A673 (cell line): ENCODE data around the gene PRICKLE3. TPM values are rescaled to one million over a fixed set of nuclear protein-coding genes. Genes with fewer than 3 reads are reported as not detected.

Experiments
- BruUV-seq: library from RNA; stranded (reverse); fragments of 400-500 nt; replicated peaks from 2 replicates; lab custom pipeline; 2021; lab: Mats Ljungman, UMichigan
- CTCF ChIA-PET: fragments of 300-600 bp; sonication (Branson Sonifier 250); formaldehyde crosslinking; loops from one replicate; lab custom pipeline; 2022; ENCODE audit warnings: antibody characterized with exemption; lab: Charles Lee
- POLR2A ChIA-PET: fragments of 300-600 bp; sonication (Branson Sonifier 250); formaldehyde crosslinking; loops from one replicate; lab custom pipeline; 2022; ENCODE audit warnings: antibody characterized with exemption; ENCODE audit not compliant: low non-redundant PET; lab: Charles Lee
- DNase-seq: peaks from one replicate; pipeline ENCODE4 v3.0.0-alpha.2; 2015; ENCODE audit warnings: low spot score
- H3K27ac ChIP-seq: fragments of 200-600 bp; sonication (generic); 2 replicates; pipeline ENCODE4 v1.5.1; 2016; ENCODE audit warnings: mixed run types, low read depth, mild to moderate bottlenecking, mixed read lengths, antibody characterized with exemption, low read length; ENCODE audit not compliant: poor library complexity, severe bottlenecking
- H3K27me3 ChIP-seq: fragments of 200-600 bp; sonication (generic); replicated peaks from 2 replicates; pipeline ENCODE4 v1.6.1; 2017; ENCODE audit warnings: mixed run types, low read depth, mild to moderate bottlenecking, mixed read lengths, antibody characterized with exemption, low read length; ENCODE audit not compliant: insufficient read depth, poor library complexity
- H3K36me3 ChIP-seq: fragments of 200-600 bp; sonication (generic); 2 replicates; pipeline ENCODE4 v1.6.1; 2016; ENCODE audit warnings: mixed run types, mild to moderate bottlenecking, mixed read lengths, antibody characterized with exemption, low read length; ENCODE audit not compliant: insufficient read depth, poor library complexity, severe bottlenecking
- H3K4me1 ChIP-seq: fragments of 200-600 bp; sonication (generic); 2 replicates; pipeline ENCODE4 v1.6.1; 2017; ENCODE audit warnings: mixed run types, mild to moderate bottlenecking, mixed read lengths, antibody characterized with exemption, low read length; ENCODE audit not compliant: insufficient read depth, poor library complexity, severe bottlenecking
- H3K4me3 ChIP-seq: fragments of 200-600 bp; sonication (generic); 2 replicates; pipeline ENCODE4 v1.5.1; 2016; ENCODE audit warnings: low read depth, mixed run types, mild to moderate bottlenecking, mixed read lengths, low read length; ENCODE audit not compliant: poor library complexity, severe bottlenecking
- H3K9me3 ChIP-seq: fragments of 200-600 bp; sonication (generic); 2 replicates; pipeline ENCODE4 v1.6.1; 2016; ENCODE audit warnings: mixed run types, low read depth, mild to moderate bottlenecking, mixed read lengths, antibody characterized with exemption, low read length; ENCODE audit not compliant: poor library complexity, severe bottlenecking
- CTCF ChIP-seq: fragments of 300-800, 200-600 bp; sonication (generic); conservative IDR thresholded peaks from 2 replicates; pipeline ENCODE4 v1.5.1; 2017; ENCODE audit warnings: low read depth, mild to moderate bottlenecking, antibody characterized with exemption, low read length, moderate library complexity, mixed read lengths
- EZH2 ChIP-seq: fragments of 200-600 bp; sonication (generic); IDR thresholded peaks from 2 replicates; pipeline ENCODE4 v1.6.1; 2017; ENCODE audit warnings: borderline replicate concordance, low read depth, mild to moderate bottlenecking, mixed read lengths, antibody characterized with exemption, low read length; ENCODE audit not compliant: poor library complexity, severe bottlenecking
- intact Hi-C: fragments of 100-400 bp; cut with micrococcal nuclease; formaldehyde crosslinking; loops from one replicate; pipeline ENCODE4 v1.10.0; 2022; ENCODE audit not compliant: unreplicated experiment
- total RNA-seq: library from RNA; stranded (reverse); gene quantifications from 2 replicates; pipeline ENCODE4 v1.2.3, GENCODE V29; 2021

The PRICKLE3 gene
- total RNA-seq, 1 experiment from 2014 or later, result 4.8 TPM

GRCh38 chrX:49177873-49178480 lies 8.2 kb downstream of the PRICKLE3 start:
- POLR2A ChIA-PET, result no interaction called here
- CTCF ChIA-PET, result no interaction called here

GRCh38 chrX:49177338-49177833 lies 8.8 kb downstream of the PRICKLE3 start:
- intact Hi-C loops, result no loop called here
- ChIA-PET CTCF (no interaction called here), POLR2A (no interaction called here)
- no peak for DNase-seq
- Histone ChIP-seq H3K36me3 (peaks cover 7% of the 10 kb centered on the region), H3K27ac (peak overlapping the region; percentile 37), H3K9me3 (no peaks in the 10 kb centered on the region), H3K4me3 (no peak overlapping the region), H3K4me1 (no peaks in the 10 kb centered on the region), H3K27me3 (no peaks in the 10 kb centered on the region)
- no TSS peak for BruUV-seq
- TF ChIP-seq EZH2, result no peak
- no peak for TF ChIP-seq CTCF

More at GRCh38 chrX:49177873-49178480, 8.2 kb downstream of the PRICKLE3 start:
- Histone ChIP-seq H3K9me3 (no peaks in the 10 kb centered on the region), H3K36me3 (peaks cover 7% of the 10 kb centered on the region), H3K27ac (no peak overlapping the region), H3K4me1 (no peaks in the 10 kb centered on the region), H3K27me3 (no peaks in the 10 kb centered on the region), H3K4me3 (no peak overlapping the region)
- no peak for DNase-seq
- intact Hi-C loops, result no loop called here
- TF ChIP-seq CTCF (no peak), EZH2 (no peak)
- no TSS peak for BruUV-seq

- no peak for DNase-seq
- Histone ChIP-seq H3K9me3 (no peaks in the 10 kb centered on the region), H3K27ac (peak overlapping the region; percentile 37), H3K36me3 (peaks cover 7% of the 10 kb centered on the region), H3K4me3 (no peak overlapping the region), H3K27me3 (no peaks in the 10 kb centered on the region), H3K4me1 (no peaks in the 10 kb centered on the region)
- ChIA-PET CTCF (no interaction called here), POLR2A (no interaction called here)
- no TSS peak for BruUV-seq
- TF ChIP-seq CTCF (no peak), EZH2 (no peak)
- intact Hi-C loops, result no loop called here
Observed at GRCh38 chrX:49176421-49177326, 9.5 kb downstream of the PRICKLE3 start.
